ENCODE data around the gene NME7.

DNA sequence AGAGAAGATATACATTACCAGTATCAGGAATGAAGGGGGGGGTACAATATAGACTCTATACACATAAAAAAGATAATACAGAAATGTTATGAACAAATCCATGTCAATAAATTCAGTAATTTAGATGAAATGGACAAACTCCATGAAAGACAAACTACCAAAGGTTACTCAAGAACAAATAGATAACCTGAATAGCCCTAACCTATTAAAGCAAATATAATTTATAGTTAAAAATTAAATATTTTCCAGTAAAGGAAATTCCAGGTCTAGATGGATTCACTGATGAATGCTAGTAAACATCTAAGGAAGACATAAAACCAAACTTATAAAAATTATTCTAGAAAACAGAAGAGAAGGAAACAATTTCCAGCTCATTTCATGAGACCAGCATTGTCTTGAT lies 13.6 kb upstream of the NME7 start:
- TF ChIP-seq POLR2A (IDR thresholded peaks at IDR 0.05; ENCODE audit: low read depth, low read length): no peak
- TF ChIP-seq POU2F2 (IDR thresholded peaks at IDR 0.05; ENCODE audit: low read depth, low read length): no peak
- no peak for TF ChIP-seq SPI1 (IDR thresholded peaks at IDR 0.05; ENCODE audit: low read depth, low read length)
- TF ChIP-seq POLR2AphosphoS5 (IDR thresholded peaks at IDR 0.05; ENCODE audit: low read depth, low read length): no peak
- no peak for TF ChIP-seq TAF1 (IDR thresholded peaks at IDR 0.05; ENCODE audit: low read depth, low read length)
- TF ChIP-seq PAX5 (IDR thresholded peaks at IDR 0.05; ENCODE audit: insufficient read depth, low read length, severe bottlenecking): no peak
